ENCODE results near the gene FERMT1.

The FERMT1 gene, protein sequence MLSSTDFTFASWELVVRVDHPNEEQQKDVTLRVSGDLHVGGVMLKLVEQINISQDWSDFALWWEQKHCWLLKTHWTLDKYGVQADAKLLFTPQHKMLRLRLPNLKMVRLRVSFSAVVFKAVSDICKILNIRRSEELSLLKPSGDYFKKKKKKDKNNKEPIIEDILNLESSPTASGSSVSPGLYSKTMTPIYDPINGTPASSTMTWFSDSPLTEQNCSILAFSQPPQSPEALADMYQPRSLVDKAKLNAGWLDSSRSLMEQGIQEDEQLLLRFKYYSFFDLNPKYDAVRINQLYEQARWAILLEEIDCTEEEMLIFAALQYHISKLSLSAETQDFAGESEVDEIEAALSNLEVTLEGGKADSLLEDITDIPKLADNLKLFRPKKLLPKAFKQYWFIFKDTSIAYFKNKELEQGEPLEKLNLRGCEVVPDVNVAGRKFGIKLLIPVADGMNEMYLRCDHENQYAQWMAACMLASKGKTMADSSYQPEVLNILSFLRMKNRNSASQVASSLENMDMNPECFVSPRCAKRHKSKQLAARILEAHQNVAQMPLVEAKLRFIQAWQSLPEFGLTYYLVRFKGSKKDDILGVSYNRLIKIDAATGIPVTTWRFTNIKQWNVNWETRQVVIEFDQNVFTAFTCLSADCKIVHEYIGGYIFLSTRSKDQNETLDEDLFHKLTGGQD

GRCh38 chr20:6122873-6123648 is at the start of gene FERMT1:
FERMT1 (minus strand) TSS chr20:6123030; CDS start chr20:6119554, 3,476 bp downstream.
- DNase-seq (ENCODE audit: low read depth in 2 of 2) = peak; percentile 24 to 34

DNA sequence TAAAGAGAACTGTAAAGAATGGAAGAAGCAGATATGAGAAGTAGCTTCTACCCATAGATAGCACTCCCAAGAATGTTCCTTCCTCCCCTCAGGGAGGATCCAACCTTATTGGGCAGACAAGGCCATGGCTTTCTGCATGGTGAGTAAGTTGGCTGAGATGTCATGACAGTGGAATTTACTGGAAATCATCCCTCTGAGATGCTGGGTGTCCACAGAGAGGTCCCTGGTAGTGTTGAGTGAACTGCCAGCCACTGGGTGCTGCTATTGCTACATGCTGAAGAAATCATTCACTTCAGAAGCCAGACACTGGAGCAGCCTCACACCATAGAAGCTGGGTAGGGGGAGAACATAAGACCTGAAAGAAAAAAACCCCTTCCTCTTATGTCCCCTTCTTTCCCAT is 46.4 kb upstream of the FERMT1 start:
- DNase-seq (ENCODE audit: low read depth in 2 of 2) = no peak

- DNase-seq (ENCODE audit: low read depth in 2 of 2) = no peak
Observed at GRCh38 chr20:6168204-6168603, 45.4 kb upstream of the FERMT1 start.

GRCh38 chr20:6165346-6165745 is 42.5 kb upstream of the FERMT1 start:
- no peak for DNase-seq (ENCODE audit: low read depth in 2 of 2)

GRCh38 chr20:6164421-6165341 is 41.9 kb upstream of the FERMT1 start:
- no peak for DNase-seq (ENCODE audit: low read depth in 2 of 2)

GRCh38 chr20:6160736-6161135 is 37.9 kb upstream of the FERMT1 start:
- no peak for DNase-seq (ENCODE audit: low read depth in 2 of 2)

GRCh38 chr20:6157345-6157744 is 34.5 kb upstream of the FERMT1 start:
- DNase-seq (ENCODE audit: low read depth in 2 of 2) = no peak

- DNase-seq (ENCODE audit: low read depth in 2 of 2) = no peak
Observed at GRCh38 chr20:6152777-6153176, 29.9 kb upstream of the FERMT1 start.

- DNase-seq (ENCODE audit: low read depth in 2 of 2) = no peak
Observed at GRCh38 chr20:6148073-6148472, 25.2 kb upstream of the FERMT1 start.

GRCh38 chr20:6142348-6142993 is 19.6 kb upstream of the FERMT1 start:
- peak in 1 of 2 donors; percentile 5 for DNase-seq (ENCODE audit: low read depth in 2 of 2)

- DNase-seq (ENCODE audit: low read depth in 2 of 2) = no peak
Observed at GRCh38 chr20:6140947-6141346, 18.1 kb upstream of the FERMT1 start.

DNA sequence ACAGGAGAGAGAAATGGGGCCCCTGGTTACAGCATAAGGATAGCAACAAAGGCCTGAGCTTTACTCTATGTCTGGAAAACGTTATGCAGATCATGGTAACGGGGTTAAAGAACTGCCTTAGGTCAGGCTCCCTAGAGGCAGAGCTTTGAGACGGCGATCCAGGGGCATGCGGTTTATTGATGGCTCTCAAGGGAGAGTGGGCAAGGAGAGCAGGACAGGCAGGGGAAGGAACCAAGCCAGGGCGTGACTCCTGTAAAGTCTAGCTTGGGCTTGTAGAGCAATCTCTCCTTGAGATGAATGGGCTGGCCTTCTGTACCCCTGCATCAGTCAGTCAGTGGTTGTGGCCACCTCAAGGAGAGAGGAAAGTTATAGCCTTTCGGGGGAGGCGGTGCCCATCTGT is 12.5 kb upstream of the FERMT1 start:
- no peak for DNase-seq (ENCODE audit: low read depth in 2 of 2)

- no peak for DNase-seq (ENCODE audit: low read depth in 2 of 2)
Observed at GRCh38 chr20:6134592-6134991, 11.8 kb upstream of the FERMT1 start.

DNA sequence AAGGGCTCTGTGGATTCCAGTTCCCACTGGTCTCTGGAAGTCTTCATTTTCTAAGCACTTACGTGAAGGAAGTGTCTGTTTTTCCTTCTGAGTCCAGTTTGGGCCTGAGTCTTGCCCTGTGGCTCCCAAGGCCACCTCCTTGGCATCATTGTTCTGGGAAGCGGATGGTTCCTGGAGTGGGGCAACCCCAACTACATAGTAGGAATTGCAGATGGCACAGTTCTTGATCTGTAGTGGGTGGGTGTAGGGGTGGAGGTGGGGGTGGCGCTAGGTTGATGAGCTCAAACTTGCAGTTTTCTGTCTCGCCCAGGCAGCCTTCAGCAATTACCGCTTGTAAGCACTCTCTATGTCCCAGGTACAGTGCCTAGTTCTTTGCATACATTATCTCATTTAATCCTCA is 7.2 kb upstream of the FERMT1 start:
- DNase-seq (ENCODE audit: low read depth in 2 of 2) = no peak

- DNase-seq (ENCODE audit: low read depth in 2 of 2) = no peak
Observed at GRCh38 chr20:6127825-6128224, 5.0 kb upstream of the FERMT1 start.

- DNase-seq (ENCODE audit: low read depth in 2 of 2) = no peak
Observed at GRCh38 chr20:6126846-6127245, 4.0 kb upstream of the FERMT1 start.

- DNase-seq (ENCODE audit: low read depth in 2 of 2) = no peak
Observed at GRCh38 chr20:6123649-6124014, 802 bp upstream of the FERMT1 start.

- DNase-seq (ENCODE audit: low read depth in 2 of 2) = no peak
Observed at GRCh38 chr20:6122111-6122872, 538 bp downstream of the FERMT1 start.

GRCh38 chr20:6121504-6121903 is 1.3 kb downstream of the FERMT1 start:
- no peak for DNase-seq (ENCODE audit: low read depth in 2 of 2)

DNA sequence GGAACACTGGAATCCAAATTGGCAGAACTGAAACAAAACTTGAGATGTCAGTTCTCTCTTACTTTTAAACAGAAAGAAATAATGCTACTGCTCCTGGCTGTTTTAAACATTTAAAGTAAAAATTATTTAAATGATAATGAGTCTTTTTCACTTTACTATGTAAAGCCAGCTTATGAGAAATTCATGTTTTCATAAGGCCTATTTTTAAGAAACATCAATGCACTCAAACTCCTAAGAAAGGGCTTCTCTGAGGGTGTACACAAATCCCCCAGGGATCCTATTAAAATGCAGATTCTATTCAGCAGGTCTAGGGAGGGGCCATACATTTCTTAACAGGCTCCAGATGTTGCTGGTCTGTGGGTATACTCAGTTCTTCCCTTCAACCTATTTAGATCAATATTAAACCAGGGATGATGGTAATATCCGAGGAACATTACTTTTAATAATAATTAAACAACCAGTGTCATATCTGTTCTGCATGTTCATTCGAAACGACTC is 2.3 kb downstream of the FERMT1 start:
- DNase-seq (ENCODE audit: low read depth in 2 of 2) = no peak
